Measurements from ENCODE around the gene FAM83G. TPM values are rescaled to one million over a fixed set of nuclear protein-coding genes. Genes with fewer than 3 reads are reported as not detected.

Gene FAM83G
- total RNA-seq, 4 donors from 2014 or later: 1.0 to 10.7 (median 1.8) TPM

GRCh38 chr17:18974407-18975149 lies 30.0 kb downstream of the FAM83G start:
- no peak overlapping the region for H3K4me3 ChIP-seq
- H3K27ac ChIP-seq: no peak overlapping the region
- H3K4me1 ChIP-seq: no peaks in the 10 kb centered on the region
- DNase-seq: no peak
- H3K36me3 ChIP-seq: no peaks in the 10 kb centered on the region
- H3K27me3 ChIP-seq: no peaks in the 10 kb centered on the region
- intact Hi-C loops (cut with DNase I; ENCODE audit: low total_unique reads): no loop called here
- TF ChIP-seq CTCF (IDR thresholded peaks at IDR 0.05) (no peak), POLR2A (IDR thresholded peaks at IDR 0.05) (no peak)
- no peaks in the 10 kb centered on the region for H3K9me3 ChIP-seq

- intact Hi-C loops (cut with DNase I; ENCODE audit: low total_unique reads): no loop called here
- no peak for DNase-seq
- H3K4me1 ChIP-seq: no peaks in the 10 kb centered on the region
- no peak overlapping the region for H3K4me3 ChIP-seq
- H3K9me3 ChIP-seq: no peaks in the 10 kb centered on the region
- no peaks in the 10 kb centered on the region for H3K36me3 ChIP-seq
- no peaks in the 10 kb centered on the region for H3K27me3 ChIP-seq
- TF ChIP-seq CTCF (IDR thresholded peaks at IDR 0.05): no peak
- no peak for TF ChIP-seq POLR2A (IDR thresholded peaks at IDR 0.05)
- H3K27ac ChIP-seq: no peak overlapping the region
Measured at GRCh38 chr17:18971801-18972200, 32.8 kb downstream of the FAM83G start.

- no peak overlapping the region for H3K27ac ChIP-seq
- intact Hi-C loops (cut with DNase I; ENCODE audit: low total_unique reads): no loop called here
- H3K9me3 ChIP-seq: no peaks in the 10 kb centered on the region
- H3K36me3 ChIP-seq: no peaks in the 10 kb centered on the region
- H3K4me1 ChIP-seq: no peaks in the 10 kb centered on the region
- H3K4me3 ChIP-seq: no peak overlapping the region
- H3K27me3 ChIP-seq: no peaks in the 10 kb centered on the region
- DNase-seq: no peak
- TF ChIP-seq CTCF (IDR thresholded peaks at IDR 0.05) (no peak), POLR2A (IDR thresholded peaks at IDR 0.05) (no peak)
Measured at GRCh38 chr17:18970582-18971480, 33.7 kb downstream of the FAM83G start.

GRCh38 chr17:18968945-18969887 lies 35.3 kb downstream of the FAM83G start:
- Histone ChIP-seq H3K36me3 (no peaks in the 10 kb centered on the region), H3K4me3 (no peak overlapping the region), H3K9me3 (no peaks in the 10 kb centered on the region), H3K4me1 (no peaks in the 10 kb centered on the region), H3K27ac (peak overlapping the region in 1 of 2 donors; percentile 12), H3K27me3 (no peaks in the 10 kb centered on the region)
- TF ChIP-seq CTCF (IDR thresholded peaks at IDR 0.05) (no peak), POLR2A (IDR thresholded peaks at IDR 0.05) (no peak)
- intact Hi-C loops (cut with DNase I; ENCODE audit: low total_unique reads): no loop called here
- DNase-seq: peak in 1 of 2 donors; percentile 35
